NT2/D1 (cell line): ENCODE measurements around the gene NT5M.
"Not testable (repeated sequence)": the region's sequence is repeated elsewhere in the genome, so short reads cannot be mapped to it uniquely, and the experiment has no call there.

ENCODE experiments used
- DNase-seq: peaks from one replicate; pipeline ENCODE4 v3.0.0-alpha.2; 2011; ENCODE audit warnings: low read depth, low spot score
- H3K27me3 ChIP-seq: 2 replicates; pipeline ENCODE4 v1.6.0; 2011; ENCODE audit warnings: mild to moderate bottlenecking; ENCODE audit not compliant: insufficient read length, insufficient read depth
- H3K36me3 ChIP-seq: 2 replicates; pipeline ENCODE4 v1.6.1; 2011; ENCODE audit warnings: mild to moderate bottlenecking, low read length, mixed read lengths; ENCODE audit not compliant: insufficient read depth, insufficient read length
- H3K4me1 ChIP-seq: 2 replicates; pipeline ENCODE4 v1.5.1; 2011; ENCODE audit not compliant: insufficient read depth, insufficient read length
- H3K4me3 ChIP-seq: 2 replicates; pipeline ENCODE4 v1.5.1; 2011; ENCODE audit warnings: low read depth; ENCODE audit not compliant: insufficient read length
- H3K9ac ChIP-seq: 2 replicates; pipeline ENCODE4 v1.6.0; 2011; ENCODE audit warnings: low read depth; ENCODE audit not compliant: insufficient read length
- H3K9me3 ChIP-seq: 2 replicates; pipeline ENCODE4 v1.5.1; 2011; ENCODE audit warnings: mild to moderate bottlenecking, low read length; ENCODE audit not compliant: insufficient read depth
- SUZ12 ChIP-seq: IDR thresholded peaks from 2 replicates; pipeline ENCODE4 v1.6.1; 2011; ENCODE audit not compliant: insufficient read length, insufficient read depth; ENCODE audit errors: extremely low read depth
- YY1 ChIP-seq: IDR thresholded peaks from 2 replicates; pipeline ENCODE4 v1.6.1; 2011; ENCODE audit not compliant: insufficient read length, insufficient read depth
- ZNF274 ChIP-seq: IDR thresholded peaks from 2 replicates; pipeline ENCODE4 v1.6.1; 2011; ENCODE audit warnings: mild to moderate bottlenecking, low read depth, low read length

Gene NT5M

DNA sequence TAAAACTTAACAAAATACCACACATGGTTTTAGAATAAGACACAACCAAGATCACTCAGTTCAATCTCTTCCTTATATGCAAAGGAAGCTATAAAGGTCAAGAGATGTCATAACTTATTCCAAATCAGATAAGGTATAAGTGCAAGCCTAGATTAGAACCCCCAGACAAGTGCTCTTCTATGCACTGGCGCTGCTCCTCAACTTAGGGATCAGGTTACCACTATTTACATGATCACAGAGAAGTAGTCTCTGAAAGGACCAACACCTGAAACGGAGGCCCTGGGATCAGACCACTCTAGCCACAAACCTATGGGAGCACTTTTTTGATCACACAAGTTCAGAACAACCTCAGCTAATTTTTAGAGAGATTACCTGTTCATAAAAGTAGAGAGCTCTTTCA, 38.7 kb upstream of the NT5M start:
- peaks cover 64% of the 10 kb centered on the region for H3K36me3 ChIP-seq

DNA sequence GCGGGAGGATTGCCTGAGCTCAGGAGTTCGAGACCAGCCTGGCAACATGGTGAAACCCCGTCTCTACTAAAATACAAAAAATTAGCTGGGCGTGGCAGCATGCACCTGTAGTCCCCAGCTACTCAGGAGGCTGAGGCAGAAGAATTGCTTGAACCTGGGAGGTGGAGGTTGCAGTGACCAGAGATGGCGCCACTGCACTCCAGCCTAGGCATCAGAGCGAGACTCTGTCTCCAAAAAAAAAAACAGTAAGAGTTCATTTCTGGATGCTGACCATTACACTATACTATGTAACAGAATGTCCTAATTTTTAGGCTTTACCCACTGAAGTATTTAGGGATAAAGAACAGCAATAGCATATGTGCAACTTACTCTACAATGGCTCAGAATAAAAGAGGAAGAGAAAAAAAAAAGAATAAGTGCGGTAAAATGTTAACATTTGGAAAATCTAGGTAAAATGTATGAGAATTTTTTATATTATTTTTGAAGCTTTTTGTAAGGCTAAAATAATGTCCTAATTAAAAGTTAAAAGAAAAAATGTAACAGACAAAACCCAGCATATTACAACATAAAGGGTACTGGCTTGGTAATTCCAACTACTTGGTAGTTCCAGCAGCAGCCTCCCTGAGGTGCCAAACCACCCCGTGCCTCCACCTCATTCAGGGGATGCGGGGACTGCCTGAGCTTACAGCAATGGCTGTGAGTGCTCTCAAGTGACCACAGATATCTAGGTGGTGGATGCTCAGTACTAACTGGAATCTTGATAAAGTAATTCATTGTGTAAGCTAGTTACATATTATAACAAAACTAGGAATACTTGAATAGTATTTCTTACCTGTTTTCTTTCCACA, 33.0 kb upstream of the NT5M start:
- H3K27me3 ChIP-seq: no peaks in the 10 kb centered on the region
- H3K9me3 ChIP-seq: no peaks in the 10 kb centered on the region
- peaks cover 63% of the 10 kb centered on the region for H3K36me3 ChIP-seq
- no peak overlapping the region for H3K9ac ChIP-seq
- no peaks in the 10 kb centered on the region for H3K4me1 ChIP-seq
- no peak overlapping the region for H3K4me3 ChIP-seq
- TF ChIP-seq ZNF274: no peak
- no peak for TF ChIP-seq YY1
- TF ChIP-seq SUZ12: no peak
- peak; percentile 5 for DNase-seq

More for the DNA sequence above, 38.7 kb upstream of the NT5M start:
- TF ChIP-seq ZNF274 (no peak), SUZ12 (no peak), YY1 (no peak)
- no peak for DNase-seq
- no peak overlapping the region for H3K9ac ChIP-seq
- no peaks in the 10 kb centered on the region for H3K4me1 ChIP-seq
- no peak overlapping the region for H3K4me3 ChIP-seq
- H3K9me3 ChIP-seq: no peaks in the 10 kb centered on the region
- H3K27me3 ChIP-seq: no peaks in the 10 kb centered on the region

DNA sequence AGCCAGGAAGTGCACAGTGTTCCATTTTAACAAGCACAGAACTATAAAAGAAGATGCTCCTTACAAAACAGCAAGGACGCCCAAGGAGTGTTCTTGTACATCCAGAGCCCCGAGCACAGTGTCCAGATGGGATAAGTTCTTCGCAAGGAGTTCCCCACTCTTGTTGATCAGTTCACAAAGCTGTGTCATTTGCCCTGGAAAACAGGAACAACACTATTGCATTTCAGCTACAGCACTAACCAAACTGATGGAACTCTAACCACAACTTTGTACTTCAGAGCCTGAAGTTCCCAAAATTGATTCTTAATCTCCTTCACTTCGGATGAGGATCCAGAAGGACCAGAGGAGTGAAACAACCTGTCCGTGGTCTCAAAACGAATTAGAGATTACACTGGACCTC, 27.2 kb upstream of the NT5M start:
- TF ChIP-seq SUZ12 (no peak), YY1 (no peak), ZNF274 (no peak)
- Histone ChIP-seq H3K9me3 (no peaks in the 10 kb centered on the region), H3K36me3 (peaks cover 54% of the 10 kb centered on the region), H3K4me1 (no peaks in the 10 kb centered on the region), H3K4me3 (no peak overlapping the region), H3K9ac (no peak overlapping the region), H3K27me3 (no peaks in the 10 kb centered on the region)
- no peak for DNase-seq

DNA sequence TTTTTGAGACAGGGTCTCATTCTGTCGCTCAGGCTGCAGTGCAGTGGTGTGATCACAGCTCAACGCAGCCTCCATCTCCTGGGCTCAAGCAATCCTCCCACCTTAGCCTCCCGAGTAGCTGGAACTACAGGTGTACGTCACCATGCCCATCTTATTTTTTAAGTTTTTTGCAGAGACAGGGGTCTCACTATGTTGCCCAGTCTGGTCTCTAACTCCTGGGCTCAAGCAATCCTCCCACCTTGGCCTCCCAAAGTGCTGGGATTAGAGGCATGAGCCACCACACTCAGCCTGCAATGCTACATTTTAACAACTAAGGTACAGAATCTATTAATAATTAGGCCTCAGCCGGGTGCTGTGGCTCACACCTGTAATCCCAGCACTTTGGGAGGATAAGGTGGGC, 25.7 kb upstream of the NT5M start:
- H3K9ac ChIP-seq, H3K4me1 ChIP-seq, H3K27me3 ChIP-seq, DNase-seq, H3K9me3 ChIP-seq, H3K4me3 ChIP-seq: not testable (repeated sequence)
- peaks cover 48% of the 10 kb centered on the region for H3K36me3 ChIP-seq

DNA sequence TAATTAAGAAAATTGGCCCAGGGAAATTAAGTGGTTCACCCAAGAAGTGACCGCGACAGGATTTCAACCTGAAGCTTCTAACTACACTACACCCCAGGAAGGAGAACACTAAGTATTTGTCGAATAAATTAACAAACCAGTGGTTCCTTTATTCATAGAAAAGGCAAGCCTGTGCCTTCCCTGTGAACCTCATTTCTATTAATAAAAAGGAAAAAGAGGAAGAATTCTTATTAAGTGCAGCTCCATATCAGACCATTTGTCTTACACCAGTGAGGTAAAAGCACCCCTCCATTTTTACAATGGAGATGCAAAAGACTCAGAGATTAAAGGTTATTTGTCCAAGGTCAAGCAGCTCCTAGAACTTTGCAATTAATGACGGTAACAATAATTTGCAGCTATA, 23.9 kb upstream of the NT5M start:
- Histone ChIP-seq H3K27me3 (no peaks in the 10 kb centered on the region), H3K36me3 (peaks cover 31% of the 10 kb centered on the region), H3K4me1 (no peaks in the 10 kb centered on the region), H3K4me3 (peak overlapping the region; percentile 59), H3K9ac (peak overlapping the region; percentile 44), H3K9me3 (no peaks in the 10 kb centered on the region)
- DNase-seq: no peak
- TF ChIP-seq SUZ12 (no peak), YY1 (no peak), ZNF274 (no peak)

DNA sequence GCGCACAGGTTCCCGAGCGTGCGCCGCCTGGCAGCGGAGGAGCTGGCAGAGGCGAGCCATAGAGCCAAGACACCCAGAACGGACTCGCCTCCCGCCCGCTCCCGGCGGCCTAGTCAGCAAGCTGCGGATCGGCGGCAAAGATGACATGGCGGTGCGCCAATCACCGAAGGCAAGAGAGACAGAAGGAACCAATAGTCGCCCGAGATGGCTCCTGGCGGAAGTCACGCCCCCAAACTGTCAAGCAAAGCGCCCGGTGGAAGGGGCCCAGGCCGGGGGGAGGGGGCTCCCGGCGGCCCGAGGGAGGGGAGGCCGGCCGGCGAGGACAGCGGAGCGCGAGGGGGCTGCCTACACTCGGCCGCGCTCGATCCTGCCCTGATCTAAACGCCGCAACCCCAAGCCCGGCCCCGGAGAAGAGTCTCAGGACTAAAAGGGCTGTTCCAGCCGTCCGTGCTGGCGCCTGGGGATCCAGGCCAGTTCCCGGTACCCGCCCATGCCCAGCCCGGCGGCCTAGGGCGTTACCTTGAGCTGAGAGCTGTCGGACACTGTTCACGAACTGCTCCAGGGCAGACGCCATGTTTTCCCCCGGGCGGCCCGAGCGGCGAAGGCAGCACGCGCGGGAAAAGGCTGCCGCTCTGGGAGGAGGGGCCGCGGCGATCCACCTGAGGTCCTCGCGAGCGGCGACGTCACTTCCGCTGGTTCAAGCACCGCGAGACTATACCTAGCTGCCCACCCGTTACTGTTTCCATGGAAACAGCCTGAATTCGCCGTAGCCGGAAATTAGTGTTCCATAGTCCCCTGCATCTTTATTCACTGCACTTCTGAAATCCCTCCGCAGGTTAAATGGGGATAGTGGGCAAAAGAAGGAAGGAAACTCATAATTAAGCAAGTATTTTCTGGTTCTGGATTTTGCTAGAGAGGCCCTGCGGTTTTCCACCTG, 22.3 kb upstream of the NT5M start, which contains the start of gene COPS3:
TSS of gene COPS3 (minus strand) at position 634 of the 937 bp plus-strand sequence. CDS start at position 574, 60 bp downstream.
- H3K4me1 ChIP-seq: no peaks in the 10 kb centered on the region
- TF ChIP-seq YY1 (peak; percentile 16), SUZ12 (no peak), ZNF274 (no peak)
- no peaks in the 10 kb centered on the region for H3K9me3 ChIP-seq
- peak within 1 kb of the TSS; percentile 89 for H3K4me3 ChIP-seq
- peak; percentile 89 for DNase-seq
- peak within 1 kb of the TSS; percentile 96 for H3K9ac ChIP-seq
- peaks cover 23% of the 10 kb centered on the region for H3K36me3 ChIP-seq
- H3K27me3 ChIP-seq: no peaks in the 10 kb centered on the region

DNA sequence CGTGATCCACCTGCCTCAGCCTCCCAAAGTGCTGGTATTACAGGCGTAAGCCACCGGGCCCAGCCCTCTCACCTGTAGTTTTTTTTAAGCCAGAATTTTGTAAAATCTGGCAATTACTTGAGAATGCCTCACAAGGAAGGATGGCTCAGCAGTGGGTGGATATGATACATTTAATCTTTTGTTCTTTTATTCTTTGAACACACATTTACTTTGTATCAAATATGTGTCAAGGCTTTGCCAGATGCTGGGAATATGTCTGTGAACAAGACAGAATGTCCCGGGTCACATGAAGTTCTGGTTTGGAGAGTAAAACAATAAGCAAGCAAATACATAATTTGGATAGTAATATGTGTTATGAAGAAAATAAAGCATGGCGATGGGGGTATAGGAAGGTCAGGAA, 17.2 kb upstream of the NT5M start:
- no peaks in the 10 kb centered on the region for H3K27me3 ChIP-seq
- H3K4me3 ChIP-seq: no peak overlapping the region
- no peaks in the 10 kb centered on the region for H3K9me3 ChIP-seq
- no peak for DNase-seq
- H3K4me1 ChIP-seq: no peaks in the 10 kb centered on the region
- TF ChIP-seq ZNF274 (no peak), SUZ12 (no peak), YY1 (no peak)
- H3K9ac ChIP-seq: no peak overlapping the region
- H3K36me3 ChIP-seq: no peaks in the 10 kb centered on the region
